PC-9 (cell line): ENCODE results near the gene SCART1. TPM values are rescaled to one million over a fixed set of nuclear protein-coding genes. Genes with fewer than 3 reads are reported as not detected.
"Not testable (repeated sequence)": the region's sequence is repeated elsewhere in the genome, so short reads cannot be mapped to it uniquely, and the experiment has no call there.

ENCODE experiments used
- BruUV-seq: library from RNA; stranded (reverse); fragments of 400-500 nt; replicated peaks from 2 replicates; lab custom pipeline; 2021; lab: Mats Ljungman, UMichigan
- CTCF ChIA-PET: fragments of 300-600 bp; sonication (Branson Sonifier 250); formaldehyde crosslinking; loops from one replicate; lab custom pipeline; 2022; ENCODE audit warnings: antibody characterized with exemption; lab: Charles Lee
- POLR2A ChIA-PET: fragments of 300-600 bp; sonication (Branson Sonifier 250); formaldehyde crosslinking; loops from one replicate; lab custom pipeline; 2022; ENCODE audit warnings: antibody characterized with exemption; ENCODE audit not compliant: unreplicated experiment; lab: Charles Lee
- DNase-seq, 2 experiments: peaks; one replicate each; pipeline versions ENCODE4 v3.0.0 to v3.0.0-alpha.2; 2015 to 2022; ENCODE audit warnings: mixed read lengths in 1 of 2
- H2AFZ ChIP-seq: fragments of 200-600 bp; sonication (generic); 2 replicates; pipeline ENCODE4 v1.8.1; 2017; ENCODE audit warnings: antibody characterized with exemption
- H3F3A ChIP-seq: fragments of 200-600 bp; sonication (generic); 2 replicates; pipeline ENCODE4 v1.8.1; 2017; ENCODE audit warnings: antibody characterized with exemption, mild to moderate bottlenecking, low read depth; ENCODE audit not compliant: insufficient read depth
- H3K27ac ChIP-seq: fragments of 200-600 bp; sonication (generic); 2 replicates; pipeline ENCODE4 v1.6.1; 2016; ENCODE audit warnings: mixed run types
- H3K27me3 ChIP-seq: fragments of 200-600 bp; sonication (generic); 2 replicates; pipeline ENCODE4 v1.6.1; 2016; ENCODE audit warnings: low read depth, mixed run types; ENCODE audit not compliant: insufficient read depth
- H3K36me3 ChIP-seq: fragments of 200-600 bp; sonication (generic); 2 replicates; pipeline ENCODE4 v1.6.1; 2016; ENCODE audit warnings: low read depth, mixed run types
- H3K4me1 ChIP-seq: fragments of 200-600 bp; sonication (generic); replicated peaks from 2 replicates; pipeline ENCODE4 v1.6.1; 2016; ENCODE audit warnings: mixed run types; ENCODE audit not compliant: insufficient read depth
- H3K4me2 ChIP-seq: fragments of 200-600 bp; sonication (generic); 2 replicates; pipeline ENCODE4 v1.6.1; 2017; ENCODE audit warnings: mixed run types
- H3K4me3 ChIP-seq: fragments of 200-600 bp; sonication (generic); 2 replicates; pipeline ENCODE4 v1.6.1; 2016; ENCODE audit warnings: mixed run types
- H3K79me2 ChIP-seq: fragments of 200-600 bp; sonication (generic); 2 replicates; pipeline ENCODE4 v1.6.1; 2017; ENCODE audit warnings: low read depth, mixed run types
- H3K9me2 ChIP-seq: fragments of 200-600 bp; sonication (generic); 2 replicates; pipeline ENCODE4 v1.8.1; 2017; ENCODE audit warnings: mild to moderate bottlenecking; ENCODE audit not compliant: insufficient read depth
- H3K9me3 ChIP-seq: fragments of 200-600 bp; sonication (generic); 2 replicates; pipeline ENCODE4 v1.8.1; 2016; ENCODE audit warnings: low read depth; ENCODE audit not compliant: insufficient read depth
- H4K20me1 ChIP-seq: fragments of 200-600 bp; sonication (generic); 2 replicates; pipeline ENCODE4 v1.8.1; 2017; ENCODE audit not compliant: insufficient read depth
- CTCF ChIP-seq: fragments of 200-600 bp; sonication (generic); conservative IDR thresholded peaks from 2 replicates; pipeline ENCODE4 v1.6.1; 2017; ENCODE audit warnings: mixed run types, antibody characterized with exemption, mild to moderate bottlenecking, moderate library complexity
- EZH2 ChIP-seq: fragments of 200-600 bp; sonication (generic); IDR thresholded peaks from 2 replicates; pipeline ENCODE4 v1.8.0; 2017; ENCODE audit warnings: antibody characterized with exemption, low read depth
- intact Hi-C: fragments of 100-400 bp; cut with micrococcal nuclease; formaldehyde crosslinking; loops from one replicate; pipeline ENCODE4 v1.10.0; 2022; ENCODE audit not compliant: unreplicated experiment
- total RNA-seq: library from RNA; stranded (reverse); gene quantifications from 2 replicates; pipeline ENCODE4 v1.2.3, GENCODE V29; 2021

SCART1 gene
- total RNA-seq, 1 experiment from 2014 or later: 1.0 TPM

- Histone ChIP-seq H3K27me3 (no peaks in the 10 kb centered on the region), H2AFZ (no peak overlapping the region), H3K36me3 (no peaks in the 10 kb centered on the region), H4K20me1 (no peaks in the 10 kb centered on the region), H3K27ac (no peak overlapping the region), H3K79me2 (no peaks in the 10 kb centered on the region), H3K4me2 (no peak overlapping the region), H3K9me2 (no peaks in the 10 kb centered on the region), H3K4me3 (no peak overlapping the region), H3K4me1 (no peaks in the 10 kb centered on the region), H3F3A (no peaks in the 10 kb centered on the region), H3K9me3 (no peaks in the 10 kb centered on the region)
- intact Hi-C loops: no loop called here
- ChIA-PET POLR2A (no interaction called here), CTCF (no interaction called here)
- DNase-seq: no peak
- BruUV-seq: no TSS peak
- TF ChIP-seq CTCF: no peak
- no peak for TF ChIP-seq EZH2
Measured at GRCh38 chr10:133467286-133467911, 13.7 kb downstream of the SCART1 start.

- H4K20me1 ChIP-seq, intact Hi-C loops, H3K36me3 ChIP-seq, H3K4me2 ChIP-seq, H3K9me2 ChIP-seq, H3K4me3 ChIP-seq, BruUV-seq, H3F3A ChIP-seq, H3K27ac ChIP-seq, POLR2A ChIA-PET, H3K27me3 ChIP-seq, H3K9me3 ChIP-seq, DNase-seq, H2AFZ ChIP-seq, H3K79me2 ChIP-seq, H3K4me1 ChIP-seq, CTCF ChIA-PET: not testable (repeated sequence)
Measured at GRCh38 chr10:133469205-133469604, 15.5 kb downstream of the SCART1 start.

GRCh38 chr10:133471300-133472109 is 17.8 kb downstream of the SCART1 start:
- Histone ChIP-seq H3K4me2 (no peak overlapping the region), H3K4me3 (no peak overlapping the region), H3K27me3 (peaks cover under 1% of the 10 kb centered on the region; the same call in 1 of the 2 replicates), H3K4me1 (no peaks in the 10 kb centered on the region), H3K9me3 (no peaks in the 10 kb centered on the region), H4K20me1 (no peaks in the 10 kb centered on the region), H3K36me3 (no peaks in the 10 kb centered on the region), H2AFZ (no peak overlapping the region), H3K79me2 (no peaks in the 10 kb centered on the region), H3K9me2 (no peaks in the 10 kb centered on the region), H3F3A (no peaks in the 10 kb centered on the region), H3K27ac (no peak overlapping the region)
- ChIA-PET POLR2A (no interaction called here), CTCF (no interaction called here)
- BruUV-seq: no TSS peak
- TF ChIP-seq EZH2 (no peak), CTCF (no peak)
- intact Hi-C loops: no loop called here
- no peak for DNase-seq
